Esophagus squamous epithelium (tissue), 4 donors: Measurements from ENCODE around the gene NUP210L.

Source experiments
- CTCF ChIP-seq, 6 experiments: fragments of 450-650 bp in 4 of 6; fragments of 200-600 bp in 2 of 6; sonication (generic) in 2 of 6; IDR thresholded peaks; one replicate each; pipeline ENCODE4 v1.5.1; 2016 to 2019; ENCODE audit warnings: antibody characterized with exemption in 6 of 6, mild to moderate bottlenecking in 4 of 6, moderate library complexity in 4 of 6
- POLR2A ChIP-seq, 4 donors: fragments of 450-650 bp; IDR thresholded peaks; one replicate each; pipeline ENCODE4 v1.6.1; 2017; ENCODE audit warnings: antibody characterized with exemption in 4 of 4, mild to moderate bottlenecking in 4 of 4, moderate library complexity in 3 of 4

DNA sequence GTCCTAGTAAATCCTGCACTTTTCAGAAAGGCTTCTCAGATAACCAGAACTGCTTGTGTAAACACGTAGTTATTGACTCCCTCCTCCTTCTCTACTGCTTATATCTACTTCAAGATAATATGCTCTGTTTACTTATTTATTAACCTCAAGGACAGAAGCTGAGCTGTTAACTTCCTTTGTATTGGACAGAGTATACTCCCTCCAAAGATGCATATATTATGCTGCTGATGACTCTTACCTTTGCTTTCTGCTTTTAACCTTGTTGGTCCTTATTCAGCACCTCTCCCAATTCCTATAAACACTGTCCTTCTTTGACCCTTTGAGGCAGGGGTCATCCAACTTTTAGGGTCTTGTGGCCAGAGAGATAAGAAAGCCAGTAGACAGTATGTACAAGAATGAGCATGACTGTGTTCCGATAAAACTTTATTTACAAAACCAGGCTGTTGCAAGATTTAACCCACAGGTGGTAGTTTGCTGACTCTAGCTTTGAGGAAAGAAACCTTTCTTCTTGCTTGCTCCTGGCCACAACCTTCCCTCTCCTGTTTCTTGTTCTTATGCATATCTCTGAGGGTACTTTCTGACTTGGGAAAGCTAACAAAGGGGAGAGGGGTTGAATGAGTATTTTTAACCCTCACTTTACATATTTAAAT, 32.1 kb upstream of the NUP210L start:
- TF ChIP-seq CTCF (IDR thresholded peaks at IDR 0.05), result no peak
- no peak for TF ChIP-seq POLR2A (IDR thresholded peaks at IDR 0.05)
